ENCODE measurements around the gene ATXN3.

The ATXN3 gene

DNA sequence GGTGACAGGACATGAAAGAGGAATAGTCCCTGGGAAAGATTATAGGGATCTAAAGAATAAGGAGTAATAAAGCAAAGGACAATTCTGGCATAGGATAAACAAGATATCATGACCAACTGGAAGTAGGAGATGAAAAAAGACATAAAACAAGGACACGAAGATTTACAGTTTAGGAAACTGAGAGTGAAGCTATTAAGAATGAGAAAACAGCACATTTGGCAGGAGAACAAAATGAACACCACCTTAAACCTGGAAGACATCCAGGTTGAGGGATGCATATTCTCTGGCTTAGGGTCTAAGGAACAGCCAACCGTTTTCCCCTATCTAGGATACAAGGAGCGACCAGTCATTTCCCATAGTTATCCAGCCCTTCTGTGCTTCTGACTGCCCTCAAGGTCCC lies 68.4 kb downstream of the ATXN3 start:
- peak overlapping the region; percentile 80 for H3K4me3 ChIP-seq (ENCODE audit: low read depth, low read length)
- peaks cover 61% of the 10 kb centered on the region for H3K79me2 ChIP-seq (ENCODE audit: control insufficient read depth, insufficient read depth, low read length, unreplicated experiment)
- H3K27ac ChIP-seq (ENCODE audit: low read depth, low read length) = no peak overlapping the region
- H3K4me1 ChIP-seq (ENCODE audit: control insufficient read depth, insufficient read depth, low read length, unreplicated experiment) = peaks cover 12% of the 10 kb centered on the region
- no peak overlapping the region for H2AFZ ChIP-seq (ENCODE audit: low read length, unreplicated experiment)
- H3K27me3 ChIP-seq (ENCODE audit: insufficient read depth, low read length) = no peaks in the 10 kb centered on the region
- peaks cover 4% of the 10 kb centered on the region for H3K36me3 ChIP-seq (ENCODE audit: insufficient read depth, low read length)

DNA sequence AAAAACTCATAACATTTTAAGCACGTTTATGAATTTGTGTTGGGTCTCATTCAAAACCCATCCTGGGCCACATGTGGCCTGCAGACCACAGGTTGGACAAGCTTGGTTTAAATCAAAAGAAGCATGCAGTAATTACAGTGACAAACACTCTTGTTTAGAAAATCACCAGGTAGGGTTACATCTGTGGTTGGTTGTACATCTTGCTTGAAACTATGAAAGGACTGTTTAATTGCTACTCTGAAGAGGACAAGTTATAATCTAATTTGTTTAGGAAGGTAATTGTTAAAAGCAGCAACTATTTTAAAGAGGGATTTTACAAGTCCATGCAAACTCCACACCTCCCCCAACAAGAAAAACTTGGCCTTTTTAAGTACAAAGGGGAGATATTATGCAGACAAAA lies 70.5 kb downstream of the ATXN3 start:
- peaks cover 11% of the 10 kb centered on the region for H3K36me3 ChIP-seq (ENCODE audit: insufficient read depth, low read length)
- peaks cover 60% of the 10 kb centered on the region for H3K79me2 ChIP-seq (ENCODE audit: control insufficient read depth, insufficient read depth, low read length, unreplicated experiment)

DNA sequence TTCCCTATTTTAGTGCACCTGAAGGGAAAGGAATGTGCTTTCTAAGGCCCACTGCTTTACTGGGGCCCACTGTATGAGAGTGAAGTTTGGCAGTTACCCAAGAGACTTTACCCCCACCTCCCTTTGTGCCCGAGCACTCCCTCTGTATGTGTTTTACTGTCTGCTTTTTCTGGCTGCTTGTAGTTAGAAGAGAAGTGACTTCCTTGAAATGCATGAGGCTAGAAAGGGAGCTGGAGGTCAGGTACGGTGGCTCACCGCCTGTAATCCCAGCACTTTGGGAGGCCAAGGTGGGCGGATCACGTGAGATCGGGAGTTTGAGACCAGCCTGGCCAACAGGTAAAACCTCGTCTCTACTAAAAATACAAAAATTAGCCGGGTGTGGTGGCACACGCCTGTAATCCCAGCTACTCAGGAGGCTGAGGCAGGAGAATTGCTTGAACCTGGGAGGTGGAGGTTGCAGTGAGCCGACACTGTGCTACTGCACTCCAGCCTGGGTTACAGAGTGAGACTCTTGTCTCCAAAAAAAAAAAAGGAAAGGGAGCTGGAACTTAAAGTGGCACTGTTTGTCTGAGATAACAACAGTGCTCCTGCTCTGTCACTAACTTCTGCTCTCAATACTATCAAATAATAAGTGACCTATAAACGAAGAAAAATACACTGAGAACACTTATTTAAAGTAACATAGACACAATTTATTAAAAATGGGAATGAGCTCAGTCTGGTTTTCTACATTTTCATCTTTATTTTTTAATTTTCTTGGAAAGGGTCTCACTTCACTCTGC lies 72.3 kb downstream of the ATXN3 start:
- Histone ChIP-seq H3K79me2 (ENCODE audit: control insufficient read depth, insufficient read depth, low read length, unreplicated experiment) (peaks cover 49% of the 10 kb centered on the region), H3K36me3 (ENCODE audit: insufficient read depth, low read length) (peaks cover 15% of the 10 kb centered on the region)

More for the DNA sequence above, 70.5 kb downstream of the ATXN3 start:
- Histone ChIP-seq H3K27ac (ENCODE audit: low read depth, low read length) (no peak overlapping the region), H2AFZ (ENCODE audit: low read length, unreplicated experiment) (no peak overlapping the region), H3K4me3 (ENCODE audit: low read depth, low read length) (no peak overlapping the region), H3K27me3 (ENCODE audit: insufficient read depth, low read length) (no peaks in the 10 kb centered on the region), H3K4me1 (ENCODE audit: control insufficient read depth, insufficient read depth, low read length, unreplicated experiment) (peaks cover 7% of the 10 kb centered on the region)

DNA sequence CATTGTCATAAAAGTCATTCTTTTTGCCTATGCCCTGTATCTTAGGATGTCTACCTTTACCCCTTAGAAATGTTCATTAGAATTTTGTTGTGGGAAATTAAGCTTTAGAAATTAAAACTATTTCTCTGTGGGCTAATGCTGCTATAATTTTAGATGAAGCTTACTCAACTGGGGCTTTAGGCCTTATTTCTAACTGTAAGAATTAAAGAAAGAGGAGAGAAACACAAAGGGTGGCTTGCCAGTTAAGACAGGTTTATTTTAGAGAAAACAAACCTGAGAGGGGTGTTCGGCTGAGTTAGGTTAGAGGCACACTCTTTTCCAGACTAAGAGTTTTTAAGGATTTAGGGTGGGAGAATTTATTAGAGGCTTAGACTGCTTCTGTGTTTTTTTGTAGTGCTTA lies 72.9 kb downstream of the ATXN3 start:
- peaks cover 15% of the 10 kb centered on the region for H3K36me3 ChIP-seq (ENCODE audit: insufficient read depth, low read length)
- H2AFZ ChIP-seq (ENCODE audit: low read length, unreplicated experiment) = no peak overlapping the region
- peaks cover 6% of the 10 kb centered on the region for H3K4me1 ChIP-seq (ENCODE audit: control insufficient read depth, insufficient read depth, low read length, unreplicated experiment)
- no peak overlapping the region for H3K4me3 ChIP-seq (ENCODE audit: low read depth, low read length)
- H3K79me2 ChIP-seq (ENCODE audit: control insufficient read depth, insufficient read depth, low read length, unreplicated experiment) = peaks cover 42% of the 10 kb centered on the region
- H3K27ac ChIP-seq (ENCODE audit: low read depth, low read length) = no peak overlapping the region
- no peaks in the 10 kb centered on the region for H3K27me3 ChIP-seq (ENCODE audit: insufficient read depth, low read length)

More for the DNA sequence above, 72.3 kb downstream of the ATXN3 start:
- Histone ChIP-seq H3K27ac (ENCODE audit: low read depth, low read length) (no peak overlapping the region), H3K4me3 (ENCODE audit: low read depth, low read length) (no peak overlapping the region), H2AFZ (ENCODE audit: low read length, unreplicated experiment) (no peak overlapping the region), H3K27me3 (ENCODE audit: insufficient read depth, low read length) (no peaks in the 10 kb centered on the region), H3K4me1 (ENCODE audit: control insufficient read depth, insufficient read depth, low read length, unreplicated experiment) (peaks cover 6% of the 10 kb centered on the region)

DNA sequence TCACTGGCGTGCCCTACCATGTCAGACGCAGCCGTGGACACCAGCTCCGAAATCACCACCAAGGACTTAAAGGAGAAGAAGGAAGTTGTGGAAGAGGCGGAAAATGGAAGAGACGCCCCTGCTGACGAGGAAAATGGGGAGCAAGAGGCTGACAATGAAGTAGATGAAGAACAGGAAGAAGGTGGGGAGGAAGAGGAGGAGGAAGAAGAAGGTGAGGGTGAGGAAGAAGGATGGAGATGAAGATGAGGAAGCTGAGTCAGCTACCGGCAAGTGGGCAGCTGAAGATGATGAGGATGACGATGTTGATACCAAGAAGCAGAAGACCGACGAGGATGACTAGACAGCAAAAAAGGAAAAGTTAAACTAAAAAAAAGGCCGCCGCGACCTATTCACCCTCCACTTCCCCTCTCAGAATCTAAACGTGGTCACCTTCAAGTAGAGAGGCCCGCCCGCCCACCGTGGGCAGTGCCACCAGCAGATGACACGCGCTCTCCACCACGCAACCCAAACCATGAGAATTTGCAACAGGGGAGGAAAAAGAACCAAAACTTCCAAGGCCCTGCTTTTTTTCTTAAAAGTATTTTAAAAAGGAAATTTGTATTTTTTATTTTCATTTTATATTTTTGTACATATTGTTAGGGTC lies 79.7 kb downstream of the ATXN3 start:
- Histone ChIP-seq H3K36me3 (ENCODE audit: insufficient read depth, low read length) (peaks cover 34% of the 10 kb centered on the region), H3K79me2 (ENCODE audit: control insufficient read depth, insufficient read depth, low read length, unreplicated experiment) (peaks cover 10% of the 10 kb centered on the region), H3K4me1 (ENCODE audit: control insufficient read depth, insufficient read depth, low read length, unreplicated experiment) (no peaks in the 10 kb centered on the region), H2AFZ (ENCODE audit: low read length, unreplicated experiment) (no peak overlapping the region), H3K4me3 (ENCODE audit: low read depth, low read length) (no peak overlapping the region), H3K27ac (ENCODE audit: low read depth, low read length) (no peak overlapping the region), H3K27me3 (ENCODE audit: insufficient read depth, low read length) (no peaks in the 10 kb centered on the region)

DNA sequence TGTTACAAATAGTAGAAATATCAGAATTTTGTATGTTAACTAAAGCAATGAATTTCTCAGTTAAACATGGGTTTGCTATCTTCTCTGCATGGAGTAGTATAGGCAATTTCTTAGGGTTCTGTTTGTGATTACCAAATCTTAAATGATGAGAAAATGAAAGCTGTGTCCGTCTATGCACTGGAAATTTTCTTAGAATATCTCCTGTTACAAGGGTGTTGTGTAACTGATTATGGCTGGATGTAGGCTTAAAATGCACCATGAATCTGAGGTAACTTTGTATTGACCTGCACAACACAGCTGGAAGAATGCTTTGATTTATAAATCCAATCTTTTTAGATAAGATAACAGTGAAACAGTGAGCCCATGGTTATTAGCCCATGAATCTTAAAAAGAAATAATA lies 84.3 kb downstream of the ATXN3 start:
- peaks cover 31% of the 10 kb centered on the region for H3K36me3 ChIP-seq (ENCODE audit: insufficient read depth, low read length)

DNA sequence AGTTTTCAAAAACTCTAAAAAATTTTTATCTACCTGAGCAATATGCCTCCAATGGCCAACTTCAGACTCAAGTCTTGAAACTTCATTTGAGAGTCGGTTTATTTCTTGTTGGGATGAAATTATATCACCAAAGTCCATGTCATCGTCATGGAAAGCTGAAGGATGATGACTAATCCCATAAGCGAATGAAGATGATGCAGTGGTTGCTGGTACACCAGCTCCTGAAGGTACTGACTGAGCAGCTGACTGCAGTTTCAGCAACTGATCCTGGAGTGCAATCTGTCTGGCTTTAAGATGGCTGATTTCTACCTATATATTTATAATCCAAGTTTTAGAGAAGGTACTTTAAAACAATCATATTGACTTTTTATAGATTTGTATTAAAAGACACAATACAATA lies 84.9 kb downstream of the ATXN3 start:
- no peaks in the 10 kb centered on the region for H3K27me3 ChIP-seq (ENCODE audit: insufficient read depth, low read length)
- H3K4me1 ChIP-seq (ENCODE audit: control insufficient read depth, insufficient read depth, low read length, unreplicated experiment) = no peaks in the 10 kb centered on the region
- no peak overlapping the region for H3K27ac ChIP-seq (ENCODE audit: low read depth, low read length)
- peaks cover 32% of the 10 kb centered on the region for H3K36me3 ChIP-seq (ENCODE audit: insufficient read depth, low read length)
- H3K4me3 ChIP-seq (ENCODE audit: low read depth, low read length) = no peak overlapping the region
- peaks cover 4% of the 10 kb centered on the region for H3K79me2 ChIP-seq (ENCODE audit: control insufficient read depth, insufficient read depth, low read length, unreplicated experiment)
- no peak overlapping the region for H2AFZ ChIP-seq (ENCODE audit: low read length, unreplicated experiment)

More for the DNA sequence above, 84.3 kb downstream of the ATXN3 start:
- no peaks in the 10 kb centered on the region for H3K4me1 ChIP-seq (ENCODE audit: control insufficient read depth, insufficient read depth, low read length, unreplicated experiment)
- H3K4me3 ChIP-seq (ENCODE audit: low read depth, low read length) = no peak overlapping the region
- H2AFZ ChIP-seq (ENCODE audit: low read length, unreplicated experiment) = no peak overlapping the region
- H3K27me3 ChIP-seq (ENCODE audit: insufficient read depth, low read length) = no peaks in the 10 kb centered on the region
- H3K27ac ChIP-seq (ENCODE audit: low read depth, low read length) = no peak overlapping the region
- H3K79me2 ChIP-seq (ENCODE audit: control insufficient read depth, insufficient read depth, low read length, unreplicated experiment) = peaks cover 6% of the 10 kb centered on the region

DNA sequence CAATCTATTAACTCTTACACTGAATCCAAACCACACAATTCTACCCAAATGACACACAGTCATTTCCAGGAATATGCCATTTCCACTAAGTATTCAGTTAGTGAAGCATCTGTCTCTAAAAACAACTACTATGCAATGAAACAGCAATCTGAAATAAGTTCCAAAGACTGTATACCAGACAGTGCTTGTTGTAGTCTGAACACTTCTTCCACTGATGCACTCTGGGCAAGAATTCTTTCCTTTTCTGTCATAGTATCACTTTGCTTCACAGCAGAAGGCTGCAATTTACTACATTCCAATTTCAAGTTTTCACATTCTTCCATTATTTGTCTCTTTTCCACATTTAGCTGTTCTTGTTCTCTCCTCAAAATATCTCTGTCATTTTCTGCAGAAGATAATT lies 92.3 kb downstream of the ATXN3 start:
- Histone ChIP-seq H3K27ac (ENCODE audit: low read depth, low read length) (no peak overlapping the region), H2AFZ (ENCODE audit: low read length, unreplicated experiment) (no peak overlapping the region), H3K36me3 (ENCODE audit: insufficient read depth, low read length) (peaks cover 29% of the 10 kb centered on the region), H3K4me3 (ENCODE audit: low read depth, low read length) (no peak overlapping the region), H3K79me2 (ENCODE audit: control insufficient read depth, insufficient read depth, low read length, unreplicated experiment) (peaks cover under 1% of the 10 kb centered on the region), H3K27me3 (ENCODE audit: insufficient read depth, low read length) (no peaks in the 10 kb centered on the region), H3K4me1 (ENCODE audit: control insufficient read depth, insufficient read depth, low read length, unreplicated experiment) (no peaks in the 10 kb centered on the region)

DNA sequence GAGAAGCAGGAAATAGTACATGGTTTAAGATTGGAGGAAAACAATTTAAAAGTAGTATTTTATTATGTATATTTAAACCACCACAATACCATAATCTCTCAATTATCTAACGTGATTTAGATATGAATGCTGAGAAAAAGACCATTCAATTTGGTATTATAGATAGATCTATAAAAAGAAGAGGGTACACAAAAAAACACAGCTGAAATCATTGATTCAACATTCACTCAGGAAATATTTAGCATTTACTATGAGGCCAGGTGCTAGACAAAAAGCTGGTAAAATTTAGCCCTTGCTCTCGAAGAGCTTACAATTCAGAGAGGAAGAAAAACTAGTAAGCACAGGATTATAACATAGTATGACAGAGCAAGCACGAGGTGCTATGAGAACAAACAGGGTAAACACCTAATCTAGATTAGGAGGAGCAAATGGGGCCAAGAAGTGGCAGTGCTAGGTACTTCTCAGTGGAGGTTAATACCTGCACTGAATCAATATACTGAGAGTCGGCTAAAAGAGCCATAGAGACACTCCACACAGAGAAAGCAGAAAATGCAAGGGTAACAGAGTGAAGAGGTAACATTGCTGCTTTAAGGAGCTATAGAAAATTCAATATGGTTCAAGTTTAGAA lies 94.1 kb downstream of the ATXN3 start:
- no peak overlapping the region for H3K4me3 ChIP-seq (ENCODE audit: low read depth, low read length)
- no peaks in the 10 kb centered on the region for H3K79me2 ChIP-seq (ENCODE audit: control insufficient read depth, insufficient read depth, low read length, unreplicated experiment)
- no peak overlapping the region for H3K27ac ChIP-seq (ENCODE audit: low read depth, low read length)
- H2AFZ ChIP-seq (ENCODE audit: low read length, unreplicated experiment) = no peak overlapping the region
- no peaks in the 10 kb centered on the region for H3K4me1 ChIP-seq (ENCODE audit: control insufficient read depth, insufficient read depth, low read length, unreplicated experiment)
- H3K36me3 ChIP-seq (ENCODE audit: insufficient read depth, low read length) = peaks cover 33% of the 10 kb centered on the region
- no peaks in the 10 kb centered on the region for H3K27me3 ChIP-seq (ENCODE audit: insufficient read depth, low read length)

DNA sequence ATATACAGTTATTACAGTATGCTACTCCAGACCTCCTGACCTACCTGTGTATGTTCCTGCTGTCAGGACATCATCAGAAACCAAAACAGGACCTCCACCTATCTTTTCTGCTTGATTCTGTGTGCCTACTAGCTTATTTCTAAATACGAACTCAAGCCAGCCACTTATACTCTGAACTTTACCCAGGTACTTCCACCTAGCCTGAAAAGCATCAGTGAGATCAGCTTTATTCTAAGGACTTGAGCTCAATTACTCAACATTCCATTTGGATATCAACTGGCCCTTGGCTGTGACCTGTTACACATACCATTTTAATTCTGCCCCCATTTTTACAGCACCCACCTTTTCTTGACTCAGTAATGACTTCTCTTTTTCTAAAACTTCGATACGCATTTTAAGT lies 95.7 kb downstream of the ATXN3 start:
- H3K27ac ChIP-seq (ENCODE audit: low read depth, low read length) = no peak overlapping the region
- H3K4me1 ChIP-seq (ENCODE audit: control insufficient read depth, insufficient read depth, low read length, unreplicated experiment) = no peaks in the 10 kb centered on the region
- H2AFZ ChIP-seq (ENCODE audit: low read length, unreplicated experiment) = no peak overlapping the region
- no peaks in the 10 kb centered on the region for H3K27me3 ChIP-seq (ENCODE audit: insufficient read depth, low read length)
- H3K79me2 ChIP-seq (ENCODE audit: control insufficient read depth, insufficient read depth, low read length, unreplicated experiment) = no peaks in the 10 kb centered on the region
- H3K36me3 ChIP-seq (ENCODE audit: insufficient read depth, low read length) = peaks cover 26% of the 10 kb centered on the region
- H3K4me3 ChIP-seq (ENCODE audit: low read depth, low read length) = no peak overlapping the region
